ENCODE measurements around the gene MEGF10.

MEGF10 gene

DNA sequence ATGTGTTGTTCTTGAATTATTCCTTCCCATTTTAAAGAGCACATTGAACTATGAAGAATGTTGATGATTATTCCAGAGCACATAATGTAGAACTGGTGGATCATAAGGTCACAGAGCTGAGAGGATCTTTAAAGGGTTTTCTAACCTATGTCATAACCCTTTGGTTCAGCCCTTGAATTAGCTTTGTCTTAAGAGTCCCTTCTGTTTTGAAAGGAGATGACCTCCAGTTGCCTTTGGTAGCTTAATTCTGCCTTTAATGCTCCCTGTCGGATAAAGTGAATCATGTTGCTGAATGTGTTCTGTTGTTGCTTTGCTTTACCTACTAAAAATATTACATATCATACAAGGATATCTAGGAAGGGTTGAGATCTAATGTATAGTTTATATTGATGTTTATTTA is 127.8 kb downstream of the MEGF10 start:
- no peak for DNase-seq

DNA sequence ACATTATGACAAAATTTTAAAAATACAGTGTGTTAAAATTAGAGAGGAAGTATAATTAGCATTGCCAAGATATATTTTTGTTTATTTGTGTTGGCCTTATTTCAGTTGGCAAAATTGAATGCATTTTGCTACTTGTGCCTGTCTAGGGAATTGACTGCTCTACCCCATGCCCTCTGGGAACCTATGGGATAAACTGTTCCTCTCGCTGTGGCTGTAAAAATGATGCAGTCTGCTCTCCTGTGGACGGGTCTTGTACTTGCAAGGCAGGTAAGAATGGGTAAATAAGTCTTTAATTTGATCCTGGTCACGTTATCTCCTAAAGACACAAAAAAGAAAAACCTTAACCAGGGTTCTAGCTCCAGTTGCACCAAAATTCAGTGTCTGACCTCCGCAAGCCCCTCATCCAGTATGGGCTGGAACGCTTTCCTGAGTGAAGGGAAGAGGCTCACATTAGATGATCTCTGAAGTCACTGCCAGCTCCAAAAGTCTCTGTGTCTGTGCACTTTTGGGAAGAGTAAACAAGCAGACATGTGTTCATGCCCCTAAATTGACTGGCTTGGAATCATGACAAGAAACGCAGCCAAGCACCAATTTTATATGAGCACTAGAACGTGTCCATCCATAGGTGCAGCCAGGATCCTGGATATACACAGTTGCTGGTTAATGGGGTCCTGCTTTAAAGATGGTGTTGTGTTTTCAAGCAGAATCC is 128.5 kb downstream of the MEGF10 start:
- DNase-seq: no peak

DNA sequence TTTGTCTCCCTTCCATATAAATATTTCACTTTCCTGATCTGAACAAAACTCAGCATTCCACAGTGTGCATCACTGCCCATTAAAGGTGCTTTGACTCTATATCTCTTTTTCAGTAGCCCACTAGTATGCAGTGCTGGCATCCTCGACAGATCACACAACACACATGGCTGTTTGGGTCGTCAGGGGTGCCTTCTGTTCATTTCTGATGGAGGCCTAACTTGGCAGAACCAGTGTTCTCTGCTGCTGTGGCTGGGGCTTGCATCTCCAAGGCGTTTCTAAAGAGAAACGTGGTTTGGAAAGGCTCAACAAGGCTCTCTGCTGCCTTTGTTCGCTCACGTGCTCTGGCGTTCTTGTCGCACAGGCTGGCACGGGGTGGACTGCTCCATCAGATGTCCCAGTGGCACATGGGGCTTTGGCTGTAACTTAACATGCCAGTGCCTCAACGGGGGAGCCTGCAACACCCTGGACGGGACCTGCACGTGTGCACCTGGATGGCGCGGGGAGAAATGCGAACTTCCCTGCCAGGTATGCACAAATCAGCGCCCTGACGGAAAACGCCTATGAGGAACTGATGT is 129.2 kb downstream of the MEGF10 start:
- no peak for DNase-seq

DNA sequence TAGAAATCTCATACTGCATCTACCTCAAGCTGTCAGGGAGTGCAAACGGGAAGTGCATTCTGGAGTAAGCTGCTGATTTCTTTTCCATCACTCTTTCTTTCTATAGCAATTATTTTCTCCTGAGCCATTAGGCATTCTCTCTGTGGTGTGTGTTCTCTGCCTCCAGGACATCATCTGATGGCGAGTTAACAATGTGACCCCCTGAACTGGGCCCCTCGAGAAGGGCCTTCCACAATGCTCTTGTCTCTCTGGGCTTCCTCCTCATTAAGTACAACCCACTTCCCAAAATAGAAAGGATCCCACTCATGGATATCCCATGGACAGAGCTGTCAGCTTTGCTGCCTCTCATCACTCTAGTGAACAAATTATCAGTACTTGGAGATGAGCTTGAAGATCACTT is 130.2 kb downstream of the MEGF10 start:
- no peak for DNase-seq

DNA sequence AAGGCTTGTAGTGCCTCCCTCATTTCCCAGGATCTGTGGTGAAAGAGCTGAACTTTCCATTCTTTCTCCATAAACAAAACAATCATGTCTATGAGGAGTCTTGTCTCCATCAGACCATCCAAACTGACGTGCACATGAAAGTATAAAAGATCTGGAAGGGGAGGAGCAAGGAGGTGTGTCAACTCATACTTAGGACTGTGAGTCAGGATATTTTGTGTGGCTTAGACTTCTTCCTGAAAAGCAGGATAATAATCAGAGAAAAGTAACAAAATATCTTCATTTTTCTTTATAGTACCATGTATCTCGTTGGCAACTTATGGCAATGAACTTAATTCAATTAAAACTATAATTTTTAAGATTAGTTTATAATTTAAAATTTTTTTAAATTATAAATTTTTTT is 130.9 kb downstream of the MEGF10 start:
- DNase-seq: no peak

DNA sequence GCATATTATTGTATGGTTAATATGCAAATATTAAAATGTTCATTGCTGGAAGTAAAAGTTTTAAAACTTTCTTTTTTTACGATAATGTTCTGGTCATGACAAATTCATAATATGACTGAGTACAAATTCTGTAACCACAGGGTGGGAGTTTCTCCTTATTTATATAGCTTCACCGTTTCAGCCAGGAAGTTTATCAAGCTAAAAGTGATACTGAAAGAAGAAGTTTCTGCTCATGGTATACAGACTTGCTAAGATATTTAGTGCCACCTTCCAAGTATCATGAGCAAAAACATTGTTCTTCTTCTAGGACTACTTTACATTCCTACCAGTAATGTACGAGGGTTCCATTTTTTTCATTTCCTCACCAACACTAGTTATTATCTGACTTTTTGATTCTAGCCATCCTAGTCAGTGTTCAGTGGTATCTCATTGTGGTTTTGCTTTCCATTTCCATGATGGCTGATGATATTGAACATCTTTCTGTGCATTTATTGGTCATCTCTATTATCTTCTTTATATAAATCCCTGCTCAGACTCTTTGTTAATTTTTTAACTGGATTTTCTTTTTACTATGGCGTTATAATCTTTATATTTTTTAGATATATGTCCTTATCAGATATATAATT is 132.7 kb downstream of the MEGF10 start:
- DNase-seq: no peak

DNA sequence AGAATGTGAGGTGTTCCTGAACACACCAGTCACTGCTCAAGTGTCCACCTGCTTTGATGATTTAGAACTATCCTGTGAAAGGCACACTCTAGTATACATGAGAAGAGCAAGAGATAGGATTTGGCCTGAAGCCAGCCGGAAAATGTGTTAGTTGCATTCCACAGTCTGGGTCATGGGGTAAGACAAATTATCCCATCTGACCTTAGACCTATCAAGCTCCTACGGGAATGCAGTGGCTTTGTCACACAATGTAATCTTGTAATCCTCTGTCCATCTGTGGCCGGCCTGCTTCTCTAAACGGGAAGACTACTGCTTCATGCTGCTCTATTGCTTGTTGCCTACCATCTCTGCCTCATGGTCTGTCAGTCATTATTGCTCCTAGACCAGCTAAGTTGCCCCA is 134.4 kb downstream of the MEGF10 start:
- no peak for DNase-seq

DNA sequence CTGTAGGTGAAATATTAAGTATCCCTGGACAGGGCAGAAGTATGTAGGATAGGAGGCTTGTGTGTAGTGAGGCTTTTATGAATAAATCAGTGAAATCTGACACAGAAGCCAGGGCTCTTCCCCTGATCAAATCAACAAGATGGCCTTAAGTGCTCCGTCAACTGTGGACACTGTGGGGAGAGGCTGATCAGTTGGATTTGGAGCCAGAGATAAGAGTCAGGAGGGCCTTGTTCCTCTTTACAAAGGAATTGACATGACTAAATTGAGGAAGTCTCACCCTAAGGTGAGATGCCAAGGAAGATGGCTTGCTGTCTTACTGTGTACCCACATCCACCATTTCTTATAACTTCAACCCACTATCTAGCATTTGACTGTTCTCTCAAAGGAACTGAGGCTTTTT is 135.3 kb downstream of the MEGF10 start:
- DNase-seq: no peak

DNA sequence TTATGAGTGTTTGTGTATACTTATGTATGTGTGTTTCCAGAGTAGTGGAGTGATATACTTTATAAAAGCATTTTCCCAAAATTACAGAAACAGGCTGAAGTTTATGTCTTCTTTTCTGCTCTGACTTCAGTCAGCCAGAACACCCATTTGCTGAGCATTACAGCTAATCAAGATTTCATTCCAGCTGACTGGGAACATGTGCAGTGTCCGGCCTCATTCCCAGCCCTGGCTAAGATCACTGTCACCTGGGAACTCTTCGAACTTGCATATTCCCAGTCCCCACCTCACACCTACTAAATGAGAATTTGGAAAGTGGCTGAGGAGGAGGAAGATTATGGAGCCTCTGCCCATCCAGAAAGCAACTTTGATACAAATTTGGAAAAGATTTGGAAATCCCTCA is 136.1 kb downstream of the MEGF10 start:
- DNase-seq: no peak

DNA sequence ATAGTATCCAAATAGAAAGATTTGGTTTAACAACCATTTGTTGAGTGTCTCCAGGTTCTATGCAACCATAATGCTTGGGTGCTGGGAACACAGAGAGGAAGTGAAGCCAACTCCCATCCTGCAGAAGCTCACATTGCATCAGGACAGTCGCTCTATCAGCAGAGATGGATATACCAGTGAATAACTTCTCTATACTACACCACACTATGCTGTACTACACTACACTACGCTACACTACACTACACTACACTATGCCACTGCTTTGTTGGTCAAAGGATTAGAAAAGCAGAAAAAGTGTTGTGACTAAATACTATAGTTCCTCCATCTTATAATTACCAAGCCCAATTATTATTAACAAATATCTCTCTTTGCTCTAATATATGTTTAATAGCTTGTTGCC is 137.7 kb downstream of the MEGF10 start:
- DNase-seq: no peak

DNA sequence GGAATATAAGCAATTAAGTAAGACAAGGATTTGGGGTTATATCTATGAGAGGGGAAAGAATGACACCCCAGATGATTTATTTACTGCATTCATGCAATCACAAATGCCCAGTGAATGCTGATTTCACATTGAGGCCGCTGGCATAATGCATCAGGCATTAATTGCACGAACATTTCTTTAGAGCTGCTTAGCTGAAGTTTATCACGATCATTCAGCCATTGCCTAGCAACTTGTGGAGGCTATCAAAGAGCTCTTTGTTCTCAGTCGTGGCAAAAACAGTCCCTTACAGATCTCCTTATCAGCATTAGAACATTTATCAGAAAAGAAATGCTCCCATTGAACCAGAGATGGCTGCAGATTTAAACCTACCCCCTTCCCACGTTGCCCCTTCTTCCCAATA is 138.2 kb downstream of the MEGF10 start:
- DNase-seq: no peak

DNA sequence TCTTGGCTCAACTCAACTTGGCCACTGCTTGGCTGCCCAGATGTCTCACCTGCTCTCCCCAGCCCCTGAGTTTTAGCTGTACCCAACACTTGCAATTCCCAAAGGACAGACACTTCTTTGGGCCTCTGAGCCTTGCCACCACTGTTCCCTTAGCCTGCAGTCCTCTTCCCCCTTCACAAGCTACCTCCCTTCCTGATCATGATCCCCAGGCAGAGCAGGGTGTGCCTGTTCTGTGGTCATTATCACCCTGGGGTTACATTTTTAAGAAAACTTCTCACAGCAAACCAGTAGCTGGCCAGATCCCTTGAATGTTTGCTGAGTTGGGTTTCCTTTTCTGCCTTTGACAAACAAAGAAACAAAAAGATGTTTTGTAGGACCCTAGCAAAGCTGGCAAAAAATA is 139.3 kb downstream of the MEGF10 start:
- no peak for DNase-seq

DNA sequence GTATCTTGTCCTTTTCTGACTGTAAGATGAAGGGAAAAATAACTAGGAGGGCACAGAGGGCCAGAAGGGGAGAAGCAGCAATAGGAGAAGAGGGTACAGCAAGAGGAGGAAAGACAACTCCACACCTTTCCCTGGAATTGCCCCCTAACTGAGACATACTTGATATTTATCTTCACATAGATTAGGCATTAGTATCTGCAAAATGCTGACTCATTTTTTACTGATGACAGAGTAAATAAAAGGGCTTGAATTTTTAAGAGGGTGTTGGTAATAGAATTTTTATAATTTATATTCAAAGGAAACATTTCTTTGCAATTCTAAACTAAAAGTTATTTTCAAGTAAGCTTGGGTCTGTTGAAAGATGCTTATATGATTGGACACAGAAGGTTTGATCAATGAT is 140.0 kb downstream of the MEGF10 start:
- DNase-seq: no peak

DNA sequence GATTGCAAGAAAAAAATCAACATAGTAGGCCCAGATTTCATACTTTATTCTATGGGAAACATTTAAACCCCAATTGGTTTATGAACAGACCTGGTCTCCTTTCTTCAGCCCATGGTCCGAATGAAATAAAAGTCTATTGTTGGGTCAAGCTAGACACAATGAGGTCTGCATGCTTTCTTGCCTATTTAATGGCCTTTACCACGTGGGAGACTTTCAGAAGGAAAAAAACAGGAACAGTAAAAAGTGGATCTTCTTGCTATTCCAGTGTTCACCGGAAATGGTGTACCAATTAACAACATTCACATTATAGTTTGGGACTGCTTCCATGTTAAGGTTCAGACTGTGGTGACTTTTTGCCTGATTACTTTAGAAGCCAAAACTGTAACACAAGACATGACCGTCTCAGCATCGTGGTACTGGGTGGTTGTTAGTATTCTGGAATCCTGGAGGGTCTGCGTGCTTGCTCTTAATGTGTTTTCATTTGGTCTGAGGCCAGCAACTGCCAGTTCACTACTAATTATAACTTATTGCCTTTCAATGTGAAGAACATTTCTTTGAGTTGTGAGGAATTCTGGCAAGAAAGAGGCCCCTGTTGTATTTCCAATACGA is 141.5 kb downstream of the MEGF10 start:
- no peak for DNase-seq

DNA sequence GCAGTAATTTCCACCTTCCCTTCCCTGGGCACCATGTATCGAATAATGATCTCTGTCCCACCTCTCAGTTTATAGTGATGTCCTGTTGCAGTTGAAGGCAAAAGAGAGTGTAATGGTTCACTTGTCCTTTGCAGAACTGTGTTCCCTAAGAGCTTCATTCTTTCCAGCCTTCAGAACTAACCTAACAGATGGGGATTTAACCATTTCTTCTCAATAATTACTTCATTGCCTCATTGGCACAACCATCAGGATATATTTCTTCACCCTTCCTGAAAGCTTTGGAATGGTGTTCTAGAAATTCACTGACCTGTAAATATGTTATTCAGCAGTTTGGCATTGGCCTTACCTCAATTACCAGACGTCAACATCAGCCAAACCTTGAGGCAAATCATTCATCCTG is 142.9 kb downstream of the MEGF10 start:
- no peak for DNase-seq

DNA sequence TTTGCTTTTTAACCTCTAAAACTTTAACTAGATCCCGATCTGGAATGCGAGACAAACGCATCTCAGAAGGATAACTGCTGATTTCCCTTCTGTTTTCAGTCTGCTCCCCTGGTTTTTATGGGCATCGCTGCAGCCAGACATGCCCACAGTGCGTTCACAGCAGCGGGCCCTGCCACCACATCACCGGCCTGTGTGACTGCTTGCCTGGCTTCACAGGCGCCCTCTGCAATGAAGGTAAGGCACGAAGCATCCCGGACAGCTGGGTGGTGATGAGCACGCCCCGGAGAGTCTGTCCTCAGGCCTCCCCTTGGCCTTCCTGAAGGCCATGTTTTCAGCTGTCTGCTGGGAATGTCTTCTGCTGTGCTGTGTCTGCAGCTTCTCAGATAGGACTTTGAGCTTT is 144.0 kb downstream of the MEGF10 start:
- no peak for DNase-seq

DNA sequence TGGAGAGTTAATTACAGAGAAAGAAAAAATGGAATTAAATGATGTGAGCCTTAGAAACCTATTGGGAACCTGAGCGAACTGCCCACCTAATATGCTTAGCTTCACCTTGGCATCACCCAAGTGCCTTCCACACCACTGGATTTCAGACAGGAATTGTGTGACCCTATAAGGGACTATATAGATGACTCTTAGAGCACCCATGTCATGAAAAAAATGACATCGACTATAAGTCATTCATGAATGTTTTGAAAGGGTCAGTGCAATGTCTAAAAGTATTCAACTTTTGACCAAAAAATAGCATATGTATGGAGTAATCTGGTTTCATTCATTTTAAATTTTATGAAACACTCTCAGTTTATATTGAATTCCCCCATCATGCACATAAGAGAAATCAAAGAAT is 145.2 kb downstream of the MEGF10 start:
- no peak for DNase-seq

DNA sequence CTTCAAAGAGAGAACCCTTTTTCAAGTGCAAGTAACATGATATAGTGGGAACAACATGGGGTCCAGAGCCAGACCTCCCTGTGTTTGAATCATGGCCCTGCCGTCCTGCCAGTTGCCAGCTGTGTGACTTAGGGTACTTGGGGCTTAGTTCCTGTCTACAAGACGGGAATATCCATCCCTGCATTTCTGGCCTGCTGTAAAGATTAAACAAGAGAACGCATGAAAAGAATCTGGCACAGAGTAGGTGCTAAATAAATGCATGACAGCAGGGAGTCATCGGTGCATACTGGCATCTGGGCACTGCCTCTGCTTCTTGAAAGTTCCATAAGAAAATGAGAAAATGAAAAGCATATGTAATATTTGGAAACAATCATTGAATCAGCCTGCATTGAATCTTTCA is 149.0 kb downstream of the MEGF10 start:
- no peak for DNase-seq

DNA sequence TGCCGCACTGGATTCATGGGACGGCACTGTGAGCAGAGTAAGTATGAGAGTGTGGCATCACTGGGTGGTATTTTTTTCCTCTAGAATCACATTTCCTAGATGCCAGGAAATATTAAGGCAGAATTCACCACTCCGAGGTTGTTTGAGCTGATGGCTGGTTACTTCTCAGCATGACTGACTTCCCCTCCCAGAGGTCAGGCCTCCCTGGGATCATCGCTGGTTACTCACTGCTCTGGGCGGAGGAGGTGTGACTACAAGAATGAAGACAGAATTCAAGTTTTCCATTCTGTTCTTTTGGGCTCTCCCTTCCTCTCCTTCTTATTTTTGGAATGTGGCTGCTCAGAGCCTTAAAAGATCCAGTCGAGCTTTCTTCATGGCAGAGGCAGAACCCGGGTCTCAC is 150.2 kb downstream of the MEGF10 start:
- no peak for DNase-seq

DNA sequence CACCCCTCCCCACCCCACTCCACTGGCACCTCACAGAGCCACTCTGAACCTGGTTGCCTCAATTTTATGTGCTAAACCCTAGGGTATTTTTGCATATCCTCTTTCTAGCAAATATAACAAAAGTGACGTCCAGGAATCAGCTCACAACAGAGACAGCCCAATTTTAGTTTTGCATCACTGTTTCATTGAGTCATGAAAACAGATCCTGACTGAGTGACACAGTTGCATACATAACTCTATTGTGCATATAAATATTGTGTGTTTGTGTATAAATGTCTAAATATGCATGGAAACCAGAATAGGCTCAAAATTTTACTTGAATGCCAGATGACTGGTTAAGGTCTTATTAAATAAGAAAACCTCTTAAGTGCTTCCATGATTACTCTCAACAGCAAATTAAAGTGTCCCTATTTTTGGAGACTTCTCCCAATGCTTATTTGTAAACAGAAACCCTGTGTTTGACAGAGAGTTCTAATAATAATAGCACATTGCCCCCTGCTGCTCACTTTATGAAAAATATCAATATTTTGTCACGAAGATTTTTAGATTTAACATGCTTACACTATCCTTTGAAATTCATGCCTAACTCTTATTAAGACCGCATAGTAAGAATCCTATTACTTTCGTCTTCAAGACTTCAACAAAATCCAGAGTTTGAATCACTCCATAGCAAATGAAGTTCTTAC is 151.3 kb downstream of the MEGF10 start:
- DNase-seq: no peak

DNA sequence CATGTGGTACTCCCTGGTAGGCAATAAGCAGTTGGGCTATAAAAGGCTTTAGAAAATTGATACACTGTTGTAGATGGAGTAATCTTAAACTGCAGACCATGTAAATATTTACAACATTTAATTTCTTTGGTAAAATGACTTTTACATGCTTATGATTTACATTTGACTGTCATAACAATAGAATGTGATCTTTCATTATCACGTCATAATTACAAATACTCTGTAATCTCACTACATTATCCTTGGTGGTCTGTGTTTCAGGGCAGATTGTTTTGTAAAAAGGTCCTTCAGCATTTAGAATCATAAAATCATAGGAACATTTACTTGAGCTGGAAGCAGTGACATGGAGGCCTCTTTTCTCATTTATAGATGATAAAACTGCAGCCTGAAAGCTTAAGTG is 153.6 kb downstream of the MEGF10 start:
- DNase-seq: no peak

DNA sequence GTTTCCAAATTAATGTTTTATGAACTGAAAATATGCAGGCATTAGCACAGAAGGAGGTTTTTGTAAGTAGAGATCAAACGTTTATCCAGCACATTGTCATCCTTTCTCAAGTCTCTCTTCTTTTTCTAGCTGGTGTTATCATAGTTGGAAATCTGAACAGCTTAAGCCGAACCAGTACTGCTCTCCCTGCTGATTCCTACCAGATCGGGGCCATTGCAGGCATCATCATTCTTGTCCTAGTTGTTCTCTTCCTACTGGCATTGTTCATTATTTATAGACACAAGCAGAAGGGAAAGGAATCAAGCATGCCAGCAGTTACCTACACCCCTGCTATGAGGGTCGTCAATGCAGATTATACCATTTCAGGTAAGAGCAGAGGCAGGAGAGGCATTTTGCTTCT is 154.7 kb downstream of the MEGF10 start:
- no peak for DNase-seq

DNA sequence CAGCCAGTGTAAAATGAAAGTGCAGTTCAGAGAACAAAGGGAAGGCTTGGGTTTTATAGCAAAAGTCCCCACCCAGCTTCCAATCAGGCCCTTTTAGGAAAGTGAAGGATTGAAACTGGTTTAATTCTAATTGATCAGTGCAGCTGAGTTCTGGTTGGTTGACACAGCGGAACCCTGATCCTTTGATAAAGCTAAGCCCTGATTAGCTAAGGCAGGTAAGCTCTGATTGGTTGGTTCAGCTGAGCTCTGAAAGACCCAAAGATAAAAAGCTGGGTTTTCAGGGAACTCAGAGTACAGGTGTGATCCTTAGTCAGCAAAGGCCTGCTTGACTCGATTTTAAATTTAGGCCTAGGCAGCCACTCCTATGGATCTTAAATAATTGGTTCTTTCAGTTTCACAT is 156.0 kb downstream of the MEGF10 start:
- DNase-seq: no peak

DNA sequence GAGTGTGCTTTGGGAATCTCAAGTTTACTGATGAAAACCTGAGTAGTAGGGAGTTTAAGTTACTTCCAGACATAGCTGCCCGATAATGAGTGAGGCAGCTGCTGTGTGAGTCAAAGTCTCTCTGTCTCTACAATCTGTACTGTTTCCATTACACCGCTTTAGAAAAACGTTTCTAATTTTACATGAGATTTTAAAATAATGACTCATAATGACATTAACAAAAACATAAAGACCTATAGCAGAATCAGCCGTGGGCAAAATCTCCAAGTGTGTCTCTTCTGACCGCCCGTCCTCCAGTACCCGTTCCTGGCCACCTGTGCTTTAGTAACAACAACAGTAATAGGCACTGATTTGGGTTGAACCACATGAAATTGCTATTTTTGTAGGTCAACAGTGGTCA is 157.2 kb downstream of the MEGF10 start:
- DNase-seq: no peak
